ELF-1 (cell line): ENCODE measurements around the gene ABCA3.
"Not testable (repeated sequence)": the region's sequence is repeated elsewhere in the genome, so short reads cannot be mapped to it uniquely, and the experiment has no call there.

ENCODE experiments used
- DNase-seq: peaks from one replicate; pipeline ENCODE4 v3.0.0-alpha.2; 2016; ENCODE audit warnings: low read depth, low spot score

The ABCA3 gene

GRCh38 chr16:2280981-2281542 is 59.5 kb downstream of the ABCA3 start:
- DNase-seq = peak; percentile 57

DNA sequence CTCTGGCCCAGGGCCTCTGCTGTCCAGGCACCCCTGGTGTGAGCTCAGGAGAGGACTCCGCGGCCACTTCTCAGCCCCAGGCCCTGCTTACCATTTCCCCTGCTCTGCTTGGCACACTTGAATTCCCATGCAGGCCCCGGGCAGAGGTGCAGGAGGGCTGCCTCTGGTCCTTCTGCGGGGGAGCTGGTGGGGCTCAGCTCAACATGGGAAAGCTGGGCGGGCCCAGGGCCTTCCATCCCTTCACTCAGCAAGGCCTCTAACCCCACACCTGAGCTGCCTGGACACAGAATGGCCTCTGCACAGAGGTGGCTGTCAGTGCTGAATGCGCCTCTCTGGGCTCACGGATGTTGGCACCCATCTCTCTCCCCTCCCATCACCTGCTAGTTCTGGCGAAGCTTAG is 60.1 kb downstream of the ABCA3 start:
- no peak for DNase-seq

GRCh38 chr16:2278956-2279800 is 61.4 kb downstream of the ABCA3 start:
- DNase-seq = no peak

GRCh38 chr16:2278272-2278608 is 62.3 kb downstream of the ABCA3 start:
- peak; percentile 35 for DNase-seq

DNA sequence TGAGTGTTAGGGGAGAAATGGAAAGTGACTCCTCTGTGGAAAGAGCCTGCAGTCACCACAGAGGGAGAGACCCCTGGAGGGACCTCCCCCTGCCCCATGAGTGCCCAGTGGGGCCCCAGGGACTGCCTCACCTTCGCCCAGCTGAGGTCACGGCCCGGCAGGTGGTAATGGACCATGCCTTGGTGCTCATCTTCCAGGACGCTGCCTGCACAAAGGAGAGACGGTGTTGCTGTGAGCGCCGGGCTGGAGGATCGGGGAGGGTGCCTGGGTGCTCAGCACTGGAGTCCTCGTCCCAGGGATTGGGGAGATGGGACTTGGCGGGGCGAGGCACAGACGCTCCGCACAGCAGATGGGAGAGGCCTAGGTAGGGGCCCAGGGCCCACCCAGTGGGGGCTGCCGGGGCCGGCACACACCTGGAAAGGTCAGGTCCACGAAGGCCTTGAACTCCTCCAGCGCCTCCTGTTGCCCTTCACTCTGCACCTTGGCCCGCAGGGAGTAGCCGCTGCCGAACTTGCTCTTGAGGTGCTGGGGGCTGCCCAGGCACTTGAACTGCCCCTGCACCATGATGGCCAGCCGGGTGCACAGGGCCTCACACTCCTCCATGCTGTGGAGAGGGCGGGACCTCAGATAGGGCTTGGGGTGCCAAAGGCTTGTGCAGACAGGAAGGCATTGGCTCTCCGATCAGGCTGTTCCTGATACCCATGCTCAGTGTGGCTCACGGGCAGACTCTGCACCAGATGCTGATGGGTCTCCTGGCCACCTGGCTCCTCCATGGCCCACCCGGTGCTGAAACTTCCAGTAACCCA is 62.9 kb downstream of the ABCA3 start:
- DNase-seq = no peak

GRCh38 chr16:2276368-2277195 is 63.9 kb downstream of the ABCA3 start:
- no peak for DNase-seq

DNA sequence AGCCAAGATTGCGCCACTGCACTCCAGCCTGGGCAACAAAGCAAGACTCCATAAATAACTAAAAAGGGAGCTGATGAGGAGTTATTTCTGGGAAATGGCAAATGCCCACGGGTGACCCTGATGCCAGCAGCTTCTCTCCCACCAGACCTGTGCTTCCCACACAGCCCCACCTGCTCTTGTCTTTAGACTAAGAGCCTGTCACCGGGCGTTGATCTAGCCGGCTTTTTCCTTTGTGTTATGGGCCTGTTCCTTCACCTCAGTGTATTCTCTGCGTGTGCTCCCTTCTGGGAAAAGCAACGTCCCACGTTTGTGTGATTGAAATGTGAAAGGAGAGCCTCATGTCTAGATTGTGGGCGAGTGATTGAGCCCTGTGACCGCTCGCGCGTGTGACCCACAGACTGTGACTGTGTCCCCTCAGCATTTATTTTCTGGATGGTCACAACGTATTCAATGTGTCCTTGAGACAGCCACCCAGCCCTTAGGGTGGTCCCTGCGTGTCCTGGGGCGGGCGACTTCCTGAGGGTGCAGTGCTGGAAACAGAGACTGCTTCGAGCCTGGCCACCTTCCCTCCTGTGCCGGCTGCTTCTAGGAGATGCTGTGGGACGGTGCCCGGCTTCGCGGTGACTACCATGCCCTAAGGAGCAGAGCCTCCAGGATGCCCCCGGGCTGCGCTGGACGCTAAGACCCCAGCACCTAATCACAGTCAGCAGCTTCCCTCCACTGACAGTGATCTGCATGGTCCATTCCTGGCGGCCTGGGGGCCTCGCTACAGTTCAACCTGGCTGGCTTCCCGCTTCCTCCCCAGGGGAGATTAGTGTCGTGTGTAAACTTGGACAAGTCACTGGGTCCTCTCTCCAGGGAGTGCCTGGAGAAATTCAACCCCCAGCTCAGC is 64.8 kb downstream of the ABCA3 start:
- no peak for DNase-seq

GRCh38 chr16:2273931-2274330 is 66.6 kb downstream of the ABCA3 start:
- no peak for DNase-seq

DNA sequence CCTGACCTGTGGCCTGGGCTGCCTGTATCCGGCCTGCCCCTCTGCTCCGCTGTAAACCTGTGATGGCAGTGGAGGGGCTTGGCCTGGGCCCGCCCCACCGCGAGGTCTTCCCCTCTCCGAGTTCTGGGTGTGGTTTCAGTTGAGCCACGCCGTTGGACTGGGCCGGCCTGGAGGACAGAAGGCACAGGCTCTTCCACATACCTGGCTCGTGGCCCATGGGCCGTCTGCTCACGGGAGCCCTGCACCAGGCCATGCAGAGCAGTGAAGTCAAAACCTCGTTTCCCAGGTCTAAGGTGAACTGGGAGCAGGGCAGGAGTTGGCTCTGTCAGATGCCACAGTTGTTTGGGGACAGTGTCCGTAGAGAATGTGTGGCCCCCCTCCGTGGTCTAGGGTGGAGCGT is 67.0 kb downstream of the ABCA3 start:
- DNase-seq = no peak

DNA sequence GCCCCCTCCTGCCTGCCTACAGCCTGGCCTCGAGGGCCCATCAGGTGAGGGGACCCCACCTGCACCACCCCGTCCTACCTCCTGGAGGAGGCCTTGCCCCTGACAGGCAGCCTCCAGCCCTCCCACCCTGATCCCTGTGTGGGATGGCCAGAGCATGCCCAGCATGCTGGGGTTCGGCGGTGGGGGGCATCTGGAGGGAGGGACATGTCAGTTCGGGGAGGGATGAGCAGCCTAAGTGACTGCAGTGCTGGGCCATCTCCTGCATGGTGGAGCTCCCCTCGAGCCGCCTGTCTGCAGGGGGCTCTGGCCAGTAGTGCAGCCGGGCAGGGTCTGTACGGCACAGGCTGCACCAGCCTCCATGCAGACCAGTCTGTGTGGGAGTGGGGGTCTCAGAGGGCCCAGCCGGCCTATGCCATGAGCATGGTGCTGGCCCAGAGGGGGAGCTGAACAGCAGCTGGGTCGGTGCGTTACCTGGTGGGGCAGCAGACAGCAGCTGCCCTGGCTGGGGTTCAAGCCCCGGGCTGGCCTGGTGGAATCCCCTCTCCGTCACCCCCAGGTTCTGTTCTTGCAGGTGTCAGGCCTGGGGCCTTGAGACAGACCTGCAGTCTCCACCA is 68.6 kb downstream of the ABCA3 start:
- DNase-seq = no peak

DNA sequence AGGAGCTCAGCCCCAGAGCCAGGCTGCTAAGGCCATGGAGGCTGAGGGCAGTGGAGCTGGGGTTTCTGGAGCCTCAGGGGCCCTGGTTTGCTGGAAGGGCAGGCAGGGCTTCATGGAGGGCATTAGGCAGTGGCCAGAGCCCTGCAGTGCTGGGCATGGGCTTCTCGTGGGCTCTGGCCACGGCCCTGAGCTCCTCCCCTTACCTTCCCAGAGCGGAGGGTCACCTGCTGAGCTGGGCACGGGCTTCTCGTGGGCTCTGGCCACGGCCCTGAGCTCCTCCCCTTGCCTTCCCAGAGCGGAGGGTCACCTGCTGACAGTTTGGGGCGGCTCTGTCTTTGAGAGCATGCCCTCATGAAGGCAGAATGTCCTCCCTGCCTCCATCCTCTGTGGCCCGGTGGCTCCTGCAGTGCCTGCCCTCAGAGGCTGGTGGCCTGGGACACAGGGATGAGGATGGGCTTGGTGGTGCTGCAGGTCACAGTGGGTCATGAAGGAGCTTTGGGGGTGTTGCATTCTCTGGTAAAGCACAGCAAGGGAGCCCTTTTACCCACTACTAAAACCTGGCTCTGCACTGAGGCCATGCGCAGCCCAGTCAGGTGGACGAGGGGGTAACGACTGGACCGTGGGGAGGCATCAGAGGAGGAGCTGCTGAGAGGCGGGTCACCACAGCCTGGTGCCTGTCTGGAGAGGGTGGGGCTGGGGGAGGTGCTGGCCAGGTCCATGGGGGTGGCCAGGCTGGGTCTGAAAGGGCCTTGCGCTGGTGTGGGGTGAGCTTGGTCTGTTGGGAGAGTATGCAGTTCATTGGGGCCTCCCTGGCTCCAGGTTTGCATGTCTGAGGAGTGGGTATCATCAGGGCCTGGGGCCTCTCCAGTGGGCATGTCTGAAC is 69.7 kb downstream of the ABCA3 start:
- DNase-seq = no peak

DNA sequence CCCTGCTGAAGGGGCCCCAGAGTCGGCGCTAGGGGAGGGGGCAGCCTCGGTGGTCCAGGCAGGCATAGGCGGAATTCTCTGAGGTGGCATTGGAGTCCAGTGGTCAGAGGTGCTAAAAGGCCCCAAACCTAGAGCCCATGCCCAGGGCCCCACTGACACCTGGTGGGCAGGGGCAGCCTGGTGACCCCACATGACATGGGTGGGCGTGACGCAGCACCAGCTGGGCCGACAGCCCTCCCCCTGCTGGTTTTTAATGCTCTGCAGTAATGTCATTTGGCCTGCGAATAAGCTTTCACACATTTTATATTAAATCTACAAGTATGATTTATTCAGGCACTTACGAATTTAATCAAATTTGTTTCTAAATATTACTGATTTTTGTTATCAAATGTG is 70.5 kb downstream of the ABCA3 start:
- DNase-seq = no peak

- peak; percentile 98 for DNase-seq
Measured at GRCh38 chr16:2267913-2268666, 72.4 kb downstream of the ABCA3 start, which contains the start of gene RNPS1. Gene RNPS1, minus strand, starts transcription at chr16:2268126. Its CDS starts 3,483 bp downstream, at chr16:2264643.

- not testable (repeated sequence) for DNase-seq
Measured at GRCh38 chr16:2267505-2267912, 73.0 kb downstream of the ABCA3 start.

- DNase-seq = not testable (repeated sequence)
Measured at GRCh38 chr16:2266887-2267286, 73.6 kb downstream of the ABCA3 start.

DNA sequence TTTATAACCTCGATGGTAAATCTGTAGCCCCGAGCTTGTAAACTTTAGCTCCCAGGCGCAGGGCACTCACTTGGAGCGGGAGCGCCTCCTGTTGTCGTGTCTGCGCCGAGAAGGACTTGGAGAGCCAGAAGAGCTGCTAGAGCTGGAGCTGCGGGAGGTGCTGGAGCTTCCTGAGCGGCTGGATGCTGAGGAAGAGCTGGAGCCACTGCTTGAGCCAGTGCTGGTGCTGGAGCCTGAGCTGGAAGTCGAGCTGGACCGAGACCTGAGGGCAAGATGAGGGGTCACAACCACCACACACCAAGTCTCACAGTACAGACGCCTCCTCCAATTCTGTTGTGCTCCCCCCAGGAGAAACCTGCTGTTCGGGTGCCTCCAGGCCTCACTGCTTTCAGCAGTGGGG is 77.5 kb downstream of the ABCA3 start:
- not testable (repeated sequence) for DNase-seq

GRCh38 chr16:2260250-2260649 is 80.3 kb downstream of the ABCA3 start:
- no peak for DNase-seq

DNA sequence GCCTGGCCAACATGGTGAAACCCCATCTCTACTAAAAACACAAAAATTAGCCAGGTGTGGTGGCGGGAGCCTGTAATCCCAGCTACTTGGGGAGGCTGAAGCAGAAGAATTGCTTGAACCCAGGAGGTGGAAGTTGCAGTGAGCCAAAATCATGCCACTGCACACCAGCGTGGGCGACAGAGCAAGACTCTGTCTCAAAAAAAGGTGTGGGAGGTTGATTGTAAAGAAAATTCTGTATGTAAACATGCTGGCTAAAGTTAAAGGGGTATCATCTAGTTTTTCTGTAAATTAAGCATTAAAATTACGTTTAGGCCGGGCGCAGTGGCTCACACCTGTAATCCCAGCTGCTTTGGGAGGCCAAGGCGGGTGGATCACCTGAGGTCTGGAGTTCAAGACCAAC is 82.0 kb downstream of the ABCA3 start:
- DNase-seq = not testable (repeated sequence)
